NOMO-1 treated with DMSO at 0.1 percent for 48 hours (cell line): Measurements from ENCODE around the gene MYOF.

Experiments used
- DNase-seq: peaks from one replicate; lab custom pipeline; 2025; ENCODE audit not compliant: unreplicated experiment; lab: John Stamatoyannopoulos, UW

The MYOF gene

GRCh38 chr10:93482145-93482834 lies at the start of gene MYOF:
Gene MYOF, minus strand, starts transcription at chr10:93482334. Its CDS starts 140 bp downstream, at chr10:93482194.
- DNase-seq, result peak; percentile 83

- no peak for DNase-seq
Observed at GRCh38 chr10:93518531-93518930, 36.4 kb upstream of the MYOF start.

GRCh38 chr10:93516006-93516380 lies 33.9 kb upstream of the MYOF start:
- peak; percentile 40 for DNase-seq

- DNase-seq, result peak; percentile 82
Observed at GRCh38 chr10:93515071-93516005, 33.2 kb upstream of the MYOF start.

- DNase-seq, result no peak
Observed at GRCh38 chr10:93514521-93514920, 32.4 kb upstream of the MYOF start.

- no peak for DNase-seq
Observed at GRCh38 chr10:93513091-93513490, 31.0 kb upstream of the MYOF start.

- DNase-seq, result no peak
Observed at GRCh38 chr10:93512565-93512964, 30.4 kb upstream of the MYOF start.

GRCh38 chr10:93509816-93510215 lies 27.7 kb upstream of the MYOF start:
- DNase-seq, result no peak

- no peak for DNase-seq
Observed at GRCh38 chr10:93505075-93505474, 22.9 kb upstream of the MYOF start.

GRCh38 chr10:93503075-93503474 lies 20.9 kb upstream of the MYOF start:
- DNase-seq, result no peak

GRCh38 chr10:93501650-93502049 lies 19.5 kb upstream of the MYOF start:
- DNase-seq, result no peak

- DNase-seq, result no peak
Observed at GRCh38 chr10:93498166-93498565, 16.0 kb upstream of the MYOF start.

GRCh38 chr10:93496322-93497041 lies 14.3 kb upstream of the MYOF start, which contains the start of gene CEP55:
Gene CEP55, plus strand, starts transcription at chr10:93496612. Its CDS starts 3,440 bp downstream, at chr10:93500052.
- DNase-seq, result peak; percentile 93

GRCh38 chr10:93495654-93496321 lies 13.7 kb upstream of the MYOF start:
- DNase-seq, result no peak

GRCh38 chr10:93494494-93494893 lies 12.4 kb upstream of the MYOF start:
- DNase-seq, result no peak

GRCh38 chr10:93493162-93493561 lies 11.0 kb upstream of the MYOF start:
- DNase-seq, result no peak

- no peak for DNase-seq
Observed at GRCh38 chr10:93491602-93492121, 9.5 kb upstream of the MYOF start.

- no peak for DNase-seq
Observed at GRCh38 chr10:93488956-93489528, 6.9 kb upstream of the MYOF start.

- DNase-seq, result no peak
Observed at GRCh38 chr10:93485690-93486089, 3.6 kb upstream of the MYOF start.

- no peak for DNase-seq
Observed at GRCh38 chr10:93481637-93482144, 443 bp downstream of the MYOF start.
